Sigmoid colon (tissue), 7 donors: Measurements from ENCODE around the gene C16orf96. TPM values are rescaled to one million over a fixed set of nuclear protein-coding genes. Genes with fewer than 3 reads are reported as not detected.

Experiments used
- DNase-seq: peaks from one replicate; pipeline ENCODE4 v3.0.0-alpha.2; 2019
- H3K27ac ChIP-seq, 4 donors: fragments of 200-600 bp; sonication (generic); one replicate each; pipeline ENCODE4 v1.5.1; 2016 to 2019; ENCODE audit warnings: mild to moderate bottlenecking in 1 of 4
- H3K27me3 ChIP-seq, 3 donors: fragments of 200-600 bp; sonication (generic); one replicate each; pipeline ENCODE4 v1.5.1; 2019; ENCODE audit warnings: mild to moderate bottlenecking in 1 of 3
- H3K36me3 ChIP-seq, 4 donors: fragments of 200-600 bp; sonication (generic); one replicate each; pipeline ENCODE4 v1.5.1; 2016 to 2019
- H3K4me1 ChIP-seq, 4 donors: fragments of 200-600 bp; sonication (generic); one replicate each; pipeline ENCODE4 v1.5.1; 2017 to 2019
- H3K4me3 ChIP-seq, 4 donors: fragments of 200-600 bp; sonication (generic); one replicate each; pipeline ENCODE4 v1.5.1; 2017 to 2019; ENCODE audit warnings: mild to moderate bottlenecking in 2 of 4, moderate library complexity in 1 of 4
- H3K9me3 ChIP-seq, 4 donors: fragments of 200-600 bp in 3 of 4; sonication (generic) in 3 of 4; one replicate each; pipeline versions ENCODE4 v1.5.1 to v1.6.1; 2013 to 2019
- CTCF ChIP-seq, 4 experiments: fragments of 450-650 bp in 3 of 4; fragments of 200-600 bp in 1 of 4; IDR thresholded peaks; one replicate each; pipeline ENCODE4 v1.5.1; 2016 to 2019; ENCODE audit warnings: antibody characterized with exemption in 4 of 4, mild to moderate bottlenecking in 3 of 4, moderate library complexity in 2 of 4
- EP300 ChIP-seq, 4 donors: sonication (generic); formaldehyde crosslinking; IDR thresholded peaks; one replicate each; pipeline ENCODE4 v1.6.1; 2017; ENCODE audit warnings: antibody characterized with exemption in 4 of 4
- POLR2A ChIP-seq, 2 donors: fragments of 450-650 bp; IDR thresholded peaks; one replicate each; pipeline ENCODE4 v1.6.1; 2016; ENCODE audit warnings: antibody characterized with exemption in 2 of 2, mild to moderate bottlenecking in 2 of 2, moderate library complexity in 2 of 2
- POLR2AphosphoS5 ChIP-seq, 4 donors: sonication (generic); formaldehyde crosslinking; IDR thresholded peaks; one replicate each; pipeline ENCODE4 v1.6.1; 2017; ENCODE audit warnings: antibody characterized with exemption in 4 of 4
- WGBS, 2 donors: extraction: QIAGEN DNeasy Blood & Tissue Kit; methylation state at CpG; one replicate each; pipeline ENCODE4 v1.1.7; 2013; 5-methylcytosine and 5-hydroxymethylcytosine counted together
- intact Hi-C: fragments of 100-400 bp; cut with DNase I; formaldehyde crosslinking; loops from one replicate; pipeline ENCODE4 v1.15.1; 2023
- polyA plus RNA-seq, 3 donors: library from polyadenylated mRNA; stranded (reverse); fragments of 200-250 nt; gene quantifications; one replicate each; pipeline ENCODE4 v1.2.3, GENCODE V29; 2013
- total RNA-seq, 4 donors: library from RNA; depleted of rRNA; stranded (reverse); fragments of >200 nt; gene quantifications; one replicate each; pipeline ENCODE4 v1.1.0, GENCODE V29; 2016
- donor health status: healthy with polysubstance abuse.
- donor health status: Bipolar disorder and iron deficiency.
- donor health status: healthy.

C16orf96 gene
- total and polyA plus RNA-seq, 7 donors = under 0.01 to 0.16 (median 0.09) TPM; not detected in 4

- 80 to 86% methylated on average over 8 of the region's 8 CpGs for WGBS, 2 donors
- DNase-seq = no peak
- peaks cover 0 to 20% (median 2%) of the 10 kb centered on the region in 4 donors for H3K4me1 ChIP-seq
- no peak overlapping the region for H3K4me3 ChIP-seq
- peak overlapping the region in 1 of 4 donors; percentile 11 for H3K27ac ChIP-seq
- intact Hi-C loops = no loop called here
- no peaks in the 10 kb centered on the region for H3K27me3 ChIP-seq
- no peaks in the 10 kb centered on the region for H3K36me3 ChIP-seq
- H3K9me3 ChIP-seq = no peaks in the 10 kb centered on the region
- TF ChIP-seq CTCF (IDR thresholded peaks at IDR 0.05) = no peak
Measured at GRCh38 chr16:4522051-4522581, 34.0 kb upstream of the C16orf96 start.

- Histone ChIP-seq H3K36me3 (no peaks in the 10 kb centered on the region), H3K9me3 (no peaks in the 10 kb centered on the region), H3K27me3 (no peaks in the 10 kb centered on the region), H3K27ac (no peak overlapping the region), H3K4me3 (no peak overlapping the region), H3K4me1 (peaks cover 0 to 15% (median 2%) of the 10 kb centered on the region in 4 donors)
- DNase-seq = no peak
- intact Hi-C loops = no loop called here
- WGBS, 2 donors = 94 to 95% methylated on average over 4 of the region's 4 CpGs
- TF ChIP-seq EP300 (IDR thresholded peaks at IDR 0.05) (no peak), POLR2A (IDR thresholded peaks at IDR 0.05) (no peak), CTCF (IDR thresholded peaks at IDR 0.05) (no peak), POLR2AphosphoS5 (IDR thresholded peaks at IDR 0.05) (no peak)
Measured at GRCh38 chr16:4523686-4524085, 32.5 kb upstream of the C16orf96 start.

- Histone ChIP-seq H3K4me3 (no peak overlapping the region), H3K36me3 (no peaks in the 10 kb centered on the region), H3K27me3 (no peaks in the 10 kb centered on the region), H3K4me1 (peaks cover 0 to 24% (median 10%) of the 10 kb centered on the region in 4 donors), H3K27ac (no peak overlapping the region), H3K9me3 (no peaks in the 10 kb centered on the region)
- no peak for TF ChIP-seq POLR2A (IDR thresholded peaks at IDR 0.05)
- no peak for TF ChIP-seq POLR2AphosphoS5 (IDR thresholded peaks at IDR 0.05)
- no peak for TF ChIP-seq CTCF (IDR thresholded peaks at IDR 0.05)
- TF ChIP-seq EP300 (IDR thresholded peaks at IDR 0.05) = no peak
- no peak for DNase-seq
- intact Hi-C loops = no loop called here
Measured at GRCh38 chr16:4524571-4524970, 31.6 kb upstream of the C16orf96 start.

- peaks cover 0 to 29% (median 12%) of the 10 kb centered on the region in 4 donors for H3K4me1 ChIP-seq
- 83 to 87% methylated on average over 7 of the region's 7 CpGs for WGBS, 2 donors
- H3K27ac ChIP-seq = no peak overlapping the region
- no peaks in the 10 kb centered on the region for H3K9me3 ChIP-seq
- no peak overlapping the region for H3K4me3 ChIP-seq
- intact Hi-C loops = no loop called here
- TF ChIP-seq POLR2A (IDR thresholded peaks at IDR 0.05) (no peak), CTCF (IDR thresholded peaks at IDR 0.05) (no peak), POLR2AphosphoS5 (IDR thresholded peaks at IDR 0.05) (no peak), EP300 (IDR thresholded peaks at IDR 0.05) (no peak)
- DNase-seq = no peak
- H3K36me3 ChIP-seq = no peaks in the 10 kb centered on the region
- H3K27me3 ChIP-seq = no peaks in the 10 kb centered on the region
Measured at GRCh38 chr16:4525069-4525468, 31.1 kb upstream of the C16orf96 start.

GRCh38 chr16:4525634-4526277 lies 30.4 kb upstream of the C16orf96 start:
- 81 to 87% methylated on average over 13 of the region's 13 CpGs for WGBS, 2 donors
- intact Hi-C loops = no loop called here
- Histone ChIP-seq H3K4me1 (peaks cover 0 to 29% (median 12%) of the 10 kb centered on the region in 4 donors), H3K27me3 (no peaks in the 10 kb centered on the region), H3K9me3 (no peaks in the 10 kb centered on the region), H3K36me3 (no peaks in the 10 kb centered on the region), H3K4me3 (no peak overlapping the region), H3K27ac (no peak overlapping the region)
- TF ChIP-seq CTCF (IDR thresholded peaks at IDR 0.05) (no peak), POLR2A (IDR thresholded peaks at IDR 0.05) (no peak), EP300 (IDR thresholded peaks at IDR 0.05) (no peak), POLR2AphosphoS5 (IDR thresholded peaks at IDR 0.05) (no peak)
- DNase-seq = no peak
